Endodermal cell (in vitro differentiated cells): ENCODE measurements around the gene SSTR1. TPM values are rescaled to one million over a fixed set of nuclear protein-coding genes. Genes with fewer than 3 reads are reported as not detected.

Experiments used
- DNase-seq: peaks from one replicate; pipeline ENCODE4 v3.0.0-alpha.2; 2017
- H3K27ac ChIP-seq: 2 replicates; pipeline ENCODE4 v1.5.1; 2013; ENCODE audit warnings: mild to moderate bottlenecking, low read depth, low read length, moderate library complexity
- H3K27me3 ChIP-seq: 2 replicates; pipeline ENCODE4 v1.6.1; 2013; ENCODE audit warnings: mild to moderate bottlenecking, low read length, moderate library complexity; ENCODE audit not compliant: insufficient read depth, control insufficient read depth, poor library complexity, severe bottlenecking
- H3K36me3 ChIP-seq: 2 replicates; pipeline ENCODE4 v1.7.0; 2013; ENCODE audit warnings: mild to moderate bottlenecking, low read length, moderate library complexity; ENCODE audit not compliant: control insufficient read depth, insufficient read depth
- H3K4me1 ChIP-seq: one replicate; pipeline ENCODE4 v1.7.0; 2013; ENCODE audit warnings: low read length; ENCODE audit not compliant: control insufficient read depth, insufficient read depth
- H3K4me3 ChIP-seq: 2 replicates; pipeline ENCODE4 v1.5.1; 2013; ENCODE audit warnings: mild to moderate bottlenecking, low read length, moderate library complexity
- H3K9ac ChIP-seq: 2 replicates; pipeline ENCODE4 v1.6.1; 2013; ENCODE audit warnings: mild to moderate bottlenecking, low read length, moderate library complexity; ENCODE audit not compliant: poor library complexity, severe bottlenecking; ENCODE audit errors: extremely low read depth
- H3K9me3 ChIP-seq: 2 replicates; pipeline ENCODE4 v1.6.1; 2013; ENCODE audit warnings: mild to moderate bottlenecking, low read length, moderate library complexity; ENCODE audit not compliant: control insufficient read depth
- H3K27ac Mint-ChIP-seq: 2 replicates; pipeline ENCODE4 v1.8.0; 2020; ENCODE audit warnings: mixed read lengths
- H3K27me3 Mint-ChIP-seq: 2 replicates; pipeline ENCODE4 v1.8.0; 2021; ENCODE audit warnings: mild to moderate bottlenecking, mixed read lengths; ENCODE audit not compliant: insufficient read depth
- H3K36me3 Mint-ChIP-seq: 2 replicates; pipeline ENCODE4 v1.8.0; 2020; ENCODE audit warnings: low read depth, mixed read lengths
- H3K4me1 Mint-ChIP-seq: 2 replicates; pipeline ENCODE4 v1.8.0; 2020; ENCODE audit warnings: mixed read lengths
- H3K4me3 Mint-ChIP-seq: 2 replicates; pipeline ENCODE4 v1.8.0; 2020; ENCODE audit warnings: mild to moderate bottlenecking, moderate library complexity, mixed read lengths
- H3K9me3 Mint-ChIP-seq: 2 replicates; pipeline ENCODE4 v1.8.0; 2020; ENCODE audit warnings: mild to moderate bottlenecking, mixed read lengths
- WGBS, 2 experiments: methylation state at CpG; one replicate each; pipeline versions ENCODE4 v1.1.5 to v1.1.7; 2013; ENCODE audit warnings: missing lambda C conversion rate in 2 of 2, mixed read lengths in 1 of 2; ENCODE audit not compliant: insufficient coverage in 1 of 2, insufficient read length in 1 of 2; 5-methylcytosine and 5-hydroxymethylcytosine counted together
- total RNA-seq, 2 donors: library from RNA; stranded (reverse); fragmentation: NEBNext Ultra II Directional in 1 of 2; extraction: Animal tissue kit (Norgen Biotek cat#: 25700) in 1 of 2; gene quantifications; 2 replicates in 1 of 2; 3 replicates in 1 of 2; pipeline ENCODE4 v1.2.1, GENCODE V29; 2021
- TF ChIP-seq, protein P1 (sequence below): fragments of 200-600 bp; sonication (generic); conservative IDR thresholded peaks from 2 replicates; pipeline ENCODE4 v1.5.0; 2021; ENCODE audit warnings: antibody characterized with exemption, mild to moderate bottlenecking

The SSTR1 gene
- total RNA-seq, 2 donors from 2014 or later, result 0.69 to 1.2 TPM

DNA sequence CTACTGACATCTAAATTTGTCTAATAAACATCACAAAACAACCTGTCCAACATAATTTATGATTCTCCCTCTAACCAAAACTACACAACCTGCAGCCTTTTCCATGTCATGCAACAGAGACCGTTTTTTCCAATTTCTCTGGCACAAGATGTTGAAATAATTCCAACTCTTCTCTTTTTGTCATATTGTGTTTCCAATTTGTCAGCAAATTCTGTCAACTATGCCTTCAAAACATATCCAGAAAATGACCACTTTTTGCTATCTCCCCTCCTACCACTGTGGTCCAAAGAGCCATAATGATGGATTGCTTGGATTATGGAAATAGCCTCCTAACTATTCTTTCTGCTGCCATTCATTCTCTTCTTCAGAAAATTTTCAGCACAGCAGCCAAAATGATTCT lies 31.3 kb upstream of the SSTR1 start:
- peaks cover 28% of the 10 kb centered on the region for H3K36me3 Mint-ChIP-seq
- no peak overlapping the region for H3K27ac ChIP-seq
- H3K4me3 Mint-ChIP-seq, result no peak overlapping the region
- 93 to 100% methylated on average over 1 of the region's 1 CpG for WGBS, 2 experiments
- H3K9ac ChIP-seq, result no peak overlapping the region
- no peak overlapping the region for H3K27ac Mint-ChIP-seq
- no peaks in the 10 kb centered on the region for H3K27me3 ChIP-seq
- H3K36me3 ChIP-seq, result no peaks in the 10 kb centered on the region
- H3K4me1 Mint-ChIP-seq, result peaks cover 2% of the 10 kb centered on the region
- no peak for DNase-seq
- H3K9me3 Mint-ChIP-seq, result peaks cover 26% of the 10 kb centered on the region
- TF ChIP-seq, protein P1, sequence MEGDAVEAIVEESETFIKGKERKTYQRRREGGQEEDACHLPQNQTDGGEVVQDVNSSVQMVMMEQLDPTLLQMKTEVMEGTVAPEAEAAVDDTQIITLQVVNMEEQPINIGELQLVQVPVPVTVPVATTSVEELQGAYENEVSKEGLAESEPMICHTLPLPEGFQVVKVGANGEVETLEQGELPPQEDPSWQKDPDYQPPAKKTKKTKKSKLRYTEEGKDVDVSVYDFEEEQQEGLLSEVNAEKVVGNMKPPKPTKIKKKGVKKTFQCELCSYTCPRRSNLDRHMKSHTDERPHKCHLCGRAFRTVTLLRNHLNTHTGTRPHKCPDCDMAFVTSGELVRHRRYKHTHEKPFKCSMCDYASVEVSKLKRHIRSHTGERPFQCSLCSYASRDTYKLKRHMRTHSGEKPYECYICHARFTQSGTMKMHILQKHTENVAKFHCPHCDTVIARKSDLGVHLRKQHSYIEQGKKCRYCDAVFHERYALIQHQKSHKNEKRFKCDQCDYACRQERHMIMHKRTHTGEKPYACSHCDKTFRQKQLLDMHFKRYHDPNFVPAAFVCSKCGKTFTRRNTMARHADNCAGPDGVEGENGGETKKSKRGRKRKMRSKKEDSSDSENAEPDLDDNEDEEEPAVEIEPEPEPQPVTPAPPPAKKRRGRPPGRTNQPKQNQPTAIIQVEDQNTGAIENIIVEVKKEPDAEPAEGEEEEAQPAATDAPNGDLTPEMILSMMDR, result no peak
- H3K9me3 ChIP-seq, result peaks cover 27% of the 10 kb centered on the region
- no peaks in the 10 kb centered on the region for H3K4me1 ChIP-seq
- H3K27me3 Mint-ChIP-seq, result no peaks in the 10 kb centered on the region
- no peak overlapping the region for H3K4me3 ChIP-seq

DNA sequence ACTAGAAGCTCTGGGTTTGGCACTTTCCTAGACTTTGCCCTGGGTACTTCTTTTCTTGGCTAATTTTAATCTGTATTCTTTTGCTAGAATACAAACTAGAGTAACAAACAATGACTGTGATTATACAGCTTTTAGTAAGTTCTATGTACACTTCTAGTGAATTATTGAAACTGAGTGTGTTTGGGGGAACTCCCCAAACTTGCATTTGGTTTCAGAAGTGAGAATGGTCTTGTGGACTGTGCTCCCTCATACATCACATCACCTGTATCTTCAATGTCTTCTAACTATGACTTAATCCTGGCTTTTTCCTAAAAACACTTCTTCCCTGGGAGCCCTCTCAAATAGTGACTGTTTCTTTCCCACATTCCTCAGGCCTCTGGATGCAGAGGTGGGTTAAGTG lies 23.6 kb upstream of the SSTR1 start:
- Mint-ChIP-seq H3K4me3 (no peak overlapping the region), H3K27me3 (no peaks in the 10 kb centered on the region), H3K36me3 (peaks cover 27% of the 10 kb centered on the region), H3K4me1 (peaks cover 47% of the 10 kb centered on the region), H3K27ac (no peak overlapping the region), H3K9me3 (peaks cover 24% of the 10 kb centered on the region)
- TF ChIP-seq, protein P1, result no peak
- Histone ChIP-seq H3K9ac (no peak overlapping the region), H3K36me3 (no peaks in the 10 kb centered on the region), H3K27me3 (no peaks in the 10 kb centered on the region), H3K9me3 (peaks cover 36% of the 10 kb centered on the region), H3K4me3 (peak overlapping the region; percentile 44), H3K4me1 (peaks cover 18% of the 10 kb centered on the region), H3K27ac (no peak overlapping the region)
- DNase-seq, result no peak

DNA sequence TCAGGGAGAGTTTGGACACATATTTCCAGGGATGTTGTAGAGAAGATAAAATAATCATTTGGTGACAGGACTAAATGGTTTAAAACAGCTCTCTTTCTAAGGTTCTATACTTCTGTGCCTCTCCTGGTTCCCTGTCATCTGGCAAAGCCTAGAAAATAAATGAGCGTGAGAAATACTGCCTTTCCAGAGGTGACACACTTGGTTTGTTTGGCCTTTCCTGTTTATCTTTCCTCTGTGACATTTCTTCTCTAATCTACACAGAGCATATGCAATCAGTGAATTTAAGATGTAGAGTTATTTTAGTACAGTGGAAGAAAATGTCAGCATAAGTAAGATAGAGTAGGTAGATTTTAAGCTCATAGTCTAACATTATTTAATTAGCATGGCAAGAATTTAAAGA lies 22.0 kb upstream of the SSTR1 start:
- Histone ChIP-seq H3K4me1 (peaks cover 23% of the 10 kb centered on the region), H3K9ac (no peak overlapping the region), H3K4me3 (no peak overlapping the region), H3K27ac (no peak overlapping the region), H3K36me3 (no peaks in the 10 kb centered on the region), H3K9me3 (peaks cover 21% of the 10 kb centered on the region), H3K27me3 (no peaks in the 10 kb centered on the region)
- WGBS, 2 experiments, result 96 to 100% methylated on average over 1 of the region's 1 CpG
- Mint-ChIP-seq H3K36me3 (peaks cover 16% of the 10 kb centered on the region), H3K27me3 (no peaks in the 10 kb centered on the region), H3K4me3 (no peak overlapping the region), H3K4me1 (peaks cover 61% of the 10 kb centered on the region), H3K27ac (no peak overlapping the region), H3K9me3 (peaks cover 11% of the 10 kb centered on the region)
- no peak for DNase-seq
- TF ChIP-seq, protein P1, result no peak
